SK-N-SH (cell line): ENCODE results near the gene MFSD12. TPM values are rescaled to one million over a fixed set of nuclear protein-coding genes. Genes with fewer than 3 reads are reported as not detected.

Experiments
- CTCF ChIA-PET: fragments of 300-600, 350-600 bp; formaldehyde crosslinking; extraction: SDS; loops from one replicate; lab custom pipeline; 2021; lab: Yijun Ruan, JAX
- POLR2A ChIA-PET: fragments of 350-600 bp; sonication (Branson Sonifier 250); formaldehyde crosslinking; extraction: SDS; loops from one replicate; lab custom pipeline; 2020; ENCODE audit warnings: antibody characterized with exemption, inconsistent platforms; lab: Yijun Ruan, JAX
- DNase-seq: peaks from one replicate; pipeline ENCODE4 v3.0.0; 2012
- H2AFZ ChIP-seq: fragments of 200-600 bp; sonication (generic); 2 replicates; pipeline ENCODE4 v1.8.1; 2016; ENCODE audit warnings: antibody characterized with exemption, mild to moderate bottlenecking, low read depth
- H3F3A ChIP-seq: fragments of 200-600 bp; sonication (generic); replicated peaks from 2 replicates; pipeline ENCODE3; 2016; ENCODE audit warnings: antibody characterized with exemption, mild to moderate bottlenecking; ENCODE audit not compliant: insufficient read depth
- H3K27ac ChIP-seq, 2 experiments: fragments of 200-500 bp in 1 of 2; fragments of 200-600 bp in 1 of 2; sonication (Bioruptor generic) in 1 of 2; sonication (generic), shearing (Covaris generic) in 1 of 2; 2 replicates each; pipeline versions ENCODE4 v1.5.1 to v1.6.1; 2014 to 2016; ENCODE audit warnings: low read depth in 2 of 2, inconsistent platforms in 1 of 2, low read length in 1 of 2, mild to moderate bottlenecking in 1 of 2, mixed read lengths in 1 of 2
- H3K27me3 ChIP-seq: fragments of 200-600 bp; sonication (generic), shearing (Covaris generic); 2 replicates; pipeline ENCODE4 v1.6.1; 2016; ENCODE audit warnings: mixed run types; ENCODE audit not compliant: insufficient read depth
- H3K36me3 ChIP-seq, 2 experiments: fragments of 200-500 bp in 1 of 2; fragments of 200-600 bp in 1 of 2; sonication (Bioruptor generic) in 1 of 2; sonication (generic) in 1 of 2; replicated peaks in 1 of 2; 2 replicates each; pipeline versions ENCODE3 to v1.5.1; 2014 to 2016; ENCODE audit warnings: low read length in 1 of 2, mild to moderate bottlenecking in 1 of 2; ENCODE audit not compliant: insufficient read depth in 2 of 2, control insufficient read depth in 1 of 2
- H3K4me1 ChIP-seq, 2 experiments: fragments of 200-500 bp in 1 of 2; fragments of 200-600 bp in 1 of 2; sonication (Bioruptor generic) in 1 of 2; sonication (generic), shearing (Covaris generic) in 1 of 2; 2 replicates each; pipeline versions ENCODE4 v1.5.1 to v1.6.1; 2014 to 2016; ENCODE audit warnings: low read depth in 1 of 2, low read length in 1 of 2, mixed run types in 1 of 2; ENCODE audit not compliant: insufficient read depth in 2 of 2, control insufficient read depth in 1 of 2
- H3K4me2 ChIP-seq: fragments of 200-600 bp; sonication (generic), shearing (Covaris generic); 2 replicates; pipeline ENCODE4 v1.6.1; 2017; ENCODE audit warnings: mixed run types
- H3K4me3 ChIP-seq, 2 experiments: fragments of 200-500 bp in 1 of 2; fragments of 200-600 bp in 1 of 2; sonication (Bioruptor generic) in 1 of 2; sonication (generic), shearing (Covaris generic) in 1 of 2; 2 replicates each; pipeline versions ENCODE4 v1.5.1 to v1.8.1; 2014 to 2016; ENCODE audit warnings: low read depth in 2 of 2, inconsistent platforms in 1 of 2, low read length in 1 of 2, mild to moderate bottlenecking in 1 of 2, mixed read lengths in 1 of 2, moderate library complexity in 1 of 2
- H3K79me2 ChIP-seq: fragments of 200-600 bp; sonication (generic); 2 replicates; pipeline ENCODE4 v1.8.1; 2017; ENCODE audit warnings: mild to moderate bottlenecking; ENCODE audit not compliant: insufficient read depth
- H3K9ac ChIP-seq: fragments of 200-600 bp; sonication (generic); 2 replicates; pipeline ENCODE4 v1.6.1; 2017; ENCODE audit warnings: mixed run types
- H3K9me2 ChIP-seq: fragments of 200-600 bp; sonication (generic); 2 replicates; pipeline ENCODE4 v1.6.1; 2017; ENCODE audit warnings: mixed run types
- H3K9me3 ChIP-seq: fragments of 200-600 bp; sonication (generic); 2 replicates; pipeline ENCODE4 v1.6.1; 2017; ENCODE audit warnings: mixed run types, mild to moderate bottlenecking, moderate library complexity
- H4K20me1 ChIP-seq: fragments of 200-600 bp; sonication (generic); 2 replicates; pipeline ENCODE4 v1.6.1; 2017; ENCODE audit warnings: mild to moderate bottlenecking, mixed run types; ENCODE audit not compliant: insufficient read depth
- CTCF ChIP-seq: fragments of 200-600 bp; sonication (generic); IDR thresholded peaks from 2 replicates; pipeline ENCODE4 v1.6.1; 2017; ENCODE audit warnings: antibody characterized with exemption, mild to moderate bottlenecking, moderate library complexity
- FOXM1 ChIP-seq: IDR thresholded peaks from 2 replicates; pipeline ENCODE4 v1.4.0; 2012; ENCODE audit warnings: low read depth, mild to moderate bottlenecking
- IRF3 ChIP-seq: fragments of 150-350 bp; IDR thresholded peaks from 2 replicates; pipeline ENCODE4 v1.6.1; 2016; ENCODE audit warnings: mild to moderate bottlenecking, low read depth, low read length
- MAX ChIP-seq: IDR thresholded peaks from 2 replicates; pipeline ENCODE4 v1.4.0; 2012; ENCODE audit warnings: low read depth
- MXI1 ChIP-seq: IDR thresholded peaks from 2 replicates; pipeline ENCODE4 v1.6.1; 2012; ENCODE audit warnings: mild to moderate bottlenecking, low read depth, low read length, improper control_type of control experiment
- NRF1 ChIP-seq: IDR thresholded peaks from 2 replicates; pipeline ENCODE4 v1.6.1; 2012; ENCODE audit warnings: low read depth, mild to moderate bottlenecking, low read length
- PBX3 ChIP-seq: IDR thresholded peaks from 2 replicates; pipeline ENCODE4; 2012
- RCOR1 ChIP-seq: fragments of 150-350 bp; IDR thresholded peaks from 2 replicates; pipeline ENCODE4 v1.6.1; 2017; ENCODE audit warnings: antibody characterized with exemption, low read length
- SIN3A ChIP-seq: IDR thresholded peaks from 2 replicates; pipeline ENCODE4 v1.6.1; 2012; ENCODE audit warnings: low read depth, mild to moderate bottlenecking, low read length, moderate library complexity, borderline replicate concordance
- WGBS: methylation state at CpG from one replicate; pipeline ENCODE4 v1.1.6; 2017; ENCODE audit warnings: low lambda C conversion rate; 5-methylcytosine and 5-hydroxymethylcytosine counted together
- polyA plus RNA-seq, 3 experiments: library from polyadenylated mRNA; depleted of rRNA; stranded (reverse); fragments of >200 nt; gene quantifications; 2 replicates each; pipeline ENCODE4 v1.2.3, GENCODE V29; 2012

MFSD12 gene
- polyA plus RNA-seq, 1 of the 3 experiments (the other 2 are of a cell fraction), result 53.3 TPM

- TF ChIP-seq CTCF (no peak), NRF1 (no peak), FOXM1 (no peak), IRF3 (no peak)
These were observed 17.9 kb upstream of the MFSD12 start (continued) for GRCh38 chr19:3575260-3575741.

GRCh38 chr19:3573858-3574637 lies 16.7 kb upstream of the MFSD12 start:
- Histone ChIP-seq H3F3A (peaks cover 17% of the 10 kb centered on the region), H3K27me3 (no peaks in the 10 kb centered on the region), H3K27ac (peak overlapping the region; percentile 67 to 72; a peak in 3 of 4 replicates), H3K9me2 (no peaks in the 10 kb centered on the region), H3K9me3 (no peaks in the 10 kb centered on the region), H3K4me2 (peak overlapping the region; percentile 100), H2AFZ (no peak overlapping the region), H3K36me3 (peaks cover 6 to 13% of the 10 kb centered on the region in 2 experiments), H4K20me1 (peaks cover 4% of the 10 kb centered on the region; the same call in 1 of the 2 replicates), H3K4me1 (peaks cover 0 to 5% of the 10 kb centered on the region in 2 experiments; a peak in 1 of 4 replicates), H3K79me2 (peaks cover 9% of the 10 kb centered on the region), H3K4me3 (peak overlapping the region; percentile 91 to 92), H3K9ac (peak overlapping the region; percentile 92; the same call in 1 of the 2 replicates)
- peak; percentile 98 for DNase-seq
- ChIA-PET POLR2A (interaction anchor here (0.6 to 1.1 kb wide), 3 partner anchors 13 to 626 kb away, joined by 3 to 4 read pairs (median 3); partner anchors contain the start of gene MFSD12), CTCF (interaction anchor here (1.0 to 5.8 kb wide), 4 partner anchors 12 to 36 kb away, joined by 3 to 38 read pairs (median 6); partner anchors contain the start of genes GIPC3 and MFSD12)
- 52% methylated on average over 39 of the region's 55 CpGs for WGBS
- TF ChIP-seq SIN3A, result no peak
- peak; percentile 88 for TF ChIP-seq PBX3
- no peak for TF ChIP-seq MAX
- peak; percentile 61 for TF ChIP-seq MXI1
- no peak for TF ChIP-seq RCOR1
